Adipose tissue (tissue), 3 donors: Measurements from ENCODE around the gene SSNA1. TPM values are rescaled to one million over a fixed set of nuclear protein-coding genes. Genes with fewer than 3 reads are reported as not detected.

Experiments used
- H3K27ac ChIP-seq: one replicate; pipeline ENCODE4 v1.5.1; 2013; ENCODE audit warnings: low read depth, low read length
- WGBS, 3 donors: extraction: QIAGEN DNeasy Blood & Tissue Kit; methylation state at CpG; one replicate each; pipeline ENCODE4 v1.1.7; 2013; 5-methylcytosine and 5-hydroxymethylcytosine counted together
- polyA plus RNA-seq, 3 donors: library from polyadenylated mRNA; stranded (reverse); fragments of 200-250 nt; gene quantifications; one replicate each; pipeline ENCODE4 v1.2.3, GENCODE V29; 2013
- donor health status: healthy with polysubstance abuse.
- donor health status: Bipolar disorder and iron deficiency.
- donor health status: healthy.

The SSNA1 gene
- polyA plus RNA-seq, 3 donors = 70.9 to 103 (median 98.2) TPM

- WGBS, 3 donors = 39 to 53% (median 52%) methylated on average over 33 of the region's 33 CpGs
- H3K27ac ChIP-seq = no peak overlapping the region
Observed at GRCh38 chr9:137175345-137175961, 13.0 kb upstream of the SSNA1 start.

- 57 to 61% (median 57%) methylated on average over 17 of the region's 17 CpGs for WGBS, 3 donors
- no peak overlapping the region for H3K27ac ChIP-seq
Observed at GRCh38 chr9:137176302-137177182, 11.9 kb upstream of the SSNA1 start.

GRCh38 chr9:137178201-137178938, 10.1 kb upstream of the SSNA1 start:
- no peak overlapping the region for H3K27ac ChIP-seq
- WGBS, 3 donors = 82 to 87% (median 82%) methylated on average over 22 to 23 of the region's 23 CpGs

- no peak overlapping the region for H3K27ac ChIP-seq
- WGBS, 3 donors = 91 to 92% (median 91%) methylated on average over 19 of the region's 19 CpGs
Observed at GRCh38 chr9:137178939-137179630, 9.4 kb upstream of the SSNA1 start.

- WGBS, 3 donors = 91 to 97% (median 93%) methylated on average over 17 of the region's 17 CpGs
- no peak overlapping the region for H3K27ac ChIP-seq
Observed at GRCh38 chr9:137179761-137180160, 8.7 kb upstream of the SSNA1 start.

GRCh38 chr9:137180491-137180890, 8.0 kb upstream of the SSNA1 start:
- 93 to 95% (median 94%) methylated on average over 20 of the region's 20 CpGs for WGBS, 3 donors
- no peak overlapping the region for H3K27ac ChIP-seq

- WGBS, 3 donors = 95 to 96% (median 95%) methylated on average over 22 of the region's 22 CpGs
- H3K27ac ChIP-seq = no peak overlapping the region
Observed at GRCh38 chr9:137181680-137182079, 6.8 kb upstream of the SSNA1 start.

- 88 to 92% (median 91%) methylated on average over 14 to 17 of the region's 17 CpGs for WGBS, 3 donors
- H3K27ac ChIP-seq = no peak overlapping the region
Observed at GRCh38 chr9:137182836-137183235, 5.6 kb upstream of the SSNA1 start.

GRCh38 chr9:137183980-137184595, 4.4 kb upstream of the SSNA1 start:
- no peak overlapping the region for H3K27ac ChIP-seq
- 91 to 94% (median 93%) methylated on average over 27 of the region's 27 CpGs for WGBS, 3 donors

- 93% methylated on average over 46 to 48 of the region's 48 CpGs for WGBS, 3 donors
- no peak overlapping the region for H3K27ac ChIP-seq
Observed at GRCh38 chr9:137184881-137185660, 3.4 kb upstream of the SSNA1 start.

GRCh38 chr9:137185921-137186320, 2.6 kb upstream of the SSNA1 start:
- 92 to 93% (median 93%) methylated on average over 19 of the region's 19 CpGs for WGBS, 3 donors
- no peak overlapping the region for H3K27ac ChIP-seq

GRCh38 chr9:137186385-137186784, 2.1 kb upstream of the SSNA1 start:
- WGBS, 3 donors = 48 to 83% (median 77%) methylated on average over 6 of the region's 6 CpGs
- no peak overlapping the region for H3K27ac ChIP-seq

- WGBS, 3 donors = 74 to 84% (median 78%) methylated on average over 15 of the region's 15 CpGs
Observed at GRCh38 chr9:137187386-137187785, 1.1 kb upstream of the SSNA1 start.

GRCh38 chr9:137188086-137188489, 388 bp upstream of the SSNA1 start:
- peak overlapping the region; percentile 62 for H3K27ac ChIP-seq
- WGBS, 3 donors = 0 to 1% (median 0%) methylated on average over 30 to 31 of the region's 31 CpGs

More at GRCh38 chr9:137187386-137187785, 1.1 kb upstream of the SSNA1 start:
- no peak overlapping the region for H3K27ac ChIP-seq

GRCh38 chr9:137189297-137190295, 1.1 kb downstream of the SSNA1 start:
- H3K27ac ChIP-seq = no peak overlapping the region
- 16 to 32% (median 29%) methylated on average over 21 to 23 of the region's 23 CpGs for whole genome bisulfite sequencing, 3 donors

GRCh38 chr9:137190315-137190856, 1.9 kb downstream of the SSNA1 start:
- H3K27ac ChIP-seq = no peak overlapping the region
- WGBS, 3 donors = 43 to 80% (median 65%) methylated on average over 9 of the region's 9 CpGs
